WTC11 (cell line): ENCODE data around the gene ANTXR2. TPM values are rescaled to one million over a fixed set of nuclear protein-coding genes. Genes with fewer than 3 reads are reported as not detected.

ENCODE experiments used
- AFF4 ChIP-seq: sonication (generic); formaldehyde crosslinking; IDR thresholded peaks from 2 replicates; pipeline ENCODE4 v1.8.1; 2023; ENCODE audit warnings: mild to moderate bottlenecking, missing genetic modification reagents, borderline replicate concordance
- ARID4B ChIP-seq: sonication (generic); formaldehyde crosslinking; IDR thresholded peaks from 2 replicates; pipeline ENCODE4 v1.8.0; 2023; ENCODE audit warnings: missing genetic modification reagents, mild to moderate bottlenecking, borderline replicate concordance
- CDX4 ChIP-seq: fragments of 250-450 bp; sonication (Bioruptor Pico); IDR thresholded peaks from 2 replicates; pipeline ENCODE4 v1.9.0; 2021; ENCODE audit warnings: moderate library complexity, mild to moderate bottlenecking, inconsistent platforms, borderline replicate concordance
- CTCF ChIP-seq: fragments of 200-600 bp; IDR thresholded peaks from 2 replicates; pipeline ENCODE4 v1.8.0; 2022; ENCODE audit warnings: antibody characterized with exemption
- E2F4 ChIP-seq: sonication (generic); formaldehyde crosslinking; IDR thresholded peaks from 2 replicates; pipeline ENCODE4 v1.8.1; 2022; ENCODE audit warnings: low read depth, mild to moderate bottlenecking, moderate library complexity, missing genetic modification reagents, borderline replicate concordance
- E2F5 ChIP-seq: sonication (generic); formaldehyde crosslinking; IDR thresholded peaks from 2 replicates; pipeline ENCODE4 v1.8.1; 2022; ENCODE audit warnings: mild to moderate bottlenecking, moderate library complexity, missing genetic modification reagents
- ETV6 ChIP-seq: sonication (generic); formaldehyde crosslinking; IDR thresholded peaks from 2 replicates; pipeline ENCODE4 v1.8.1; 2022; ENCODE audit warnings: mild to moderate bottlenecking, missing genetic modification reagents
- FOXJ3 ChIP-seq: sonication (generic); formaldehyde crosslinking; IDR thresholded peaks from 2 replicates; pipeline ENCODE4 v1.9.0; 2021; ENCODE audit warnings: missing genetic modification reagents, mild to moderate bottlenecking, borderline replicate concordance
- FOXK1 ChIP-seq: sonication (generic); formaldehyde crosslinking; IDR thresholded peaks from 2 replicates; pipeline ENCODE4 v1.8.0; 2022; ENCODE audit warnings: mild to moderate bottlenecking, moderate library complexity, missing genetic modification reagents
- FOXP4 ChIP-seq: sonication (generic); formaldehyde crosslinking; IDR thresholded peaks from 2 replicates; pipeline ENCODE4 v1.8.0; 2022; ENCODE audit warnings: mild to moderate bottlenecking, missing genetic modification reagents
- NFATC4 ChIP-seq: fragments of 250-450 bp; sonication (Bioruptor Pico); IDR thresholded peaks from 2 replicates; pipeline ENCODE4 v1.9.0; 2021; ENCODE audit warnings: mild to moderate bottlenecking
- NR1H2 ChIP-seq: sonication (generic); formaldehyde crosslinking; IDR thresholded peaks from 2 replicates; pipeline ENCODE4 v1.9.0; 2021; ENCODE audit warnings: mild to moderate bottlenecking, moderate library complexity, missing genetic modification reagents
- NR2C2 ChIP-seq: sonication (generic); formaldehyde crosslinking; IDR thresholded peaks from 2 replicates; pipeline ENCODE4 v1.8.0; 2022; ENCODE audit warnings: mild to moderate bottlenecking, missing genetic modification reagents
- NR3C1 ChIP-seq: sonication (generic); formaldehyde crosslinking; conservative IDR thresholded peaks from 2 replicates; pipeline ENCODE4 v1.8.1; 2023; ENCODE audit warnings: low read depth, mild to moderate bottlenecking, missing genetic modification reagents
- OVOL2 ChIP-seq: fragments of 250-450 bp; sonication (Bioruptor Pico); IDR thresholded peaks from 2 replicates; pipeline ENCODE4 v1.9.0; 2021; ENCODE audit warnings: mild to moderate bottlenecking, borderline replicate concordance
- SP1 ChIP-seq: sonication (generic); formaldehyde crosslinking; conservative IDR thresholded peaks from 2 replicates; pipeline ENCODE4 v1.8.1; 2022; ENCODE audit warnings: missing genetic modification reagents
- ZBTB43 ChIP-seq: sonication (generic); formaldehyde crosslinking; IDR thresholded peaks from 2 replicates; pipeline ENCODE4 v1.8.1; 2023; ENCODE audit warnings: mild to moderate bottlenecking, missing genetic modification reagents
- ZNF219 ChIP-seq: sonication (generic); formaldehyde crosslinking; IDR thresholded peaks from 2 replicates; pipeline ENCODE4 v1.8.0; 2023; ENCODE audit warnings: missing genetic modification reagents, mild to moderate bottlenecking, borderline replicate concordance
- ZNF317 ChIP-seq: sonication (generic); formaldehyde crosslinking; IDR thresholded peaks from 2 replicates; pipeline ENCODE4 v1.8.1; 2023; ENCODE audit warnings: low read depth, mild to moderate bottlenecking, moderate library complexity, missing genetic modification reagents, borderline replicate concordance
- ZNF396 ChIP-seq: fragments of 250-450 bp; sonication (Bioruptor Pico); IDR thresholded peaks from 2 replicates; pipeline ENCODE4 v1.8.0; 2021; ENCODE audit warnings: mild to moderate bottlenecking, moderate library complexity, borderline replicate concordance
- ZNF416 ChIP-seq: fragments of 250-450 bp; sonication (Bioruptor Pico); IDR thresholded peaks from 2 replicates; pipeline ENCODE4 v1.9.0; 2021; ENCODE audit warnings: mild to moderate bottlenecking, inconsistent platforms
- total RNA-seq: library from RNA; stranded (reverse); gene quantifications from 3 replicates; pipeline ENCODE4 v1.2.3, GENCODE V29; 2021

The ANTXR2 gene
- total RNA-seq, 1 experiment from 2014 or later = 9.9 TPM

GRCh38 chr4:79964400-79965211, 108.4 kb downstream of the ANTXR2 start (continued):
- no peak for TF ChIP-seq CTCF
- TF ChIP-seq ZNF219 = no peak
- TF ChIP-seq FOXJ3 (CRISPR knock-in tag) = no peak
- no peak for TF ChIP-seq NFATC4 (CRISPR knock-in tag)
- no peak for TF ChIP-seq ZNF416 (CRISPR knock-in tag)
- TF ChIP-seq AFF4 (CRISPR knock-in tag) = no peak
- peak; percentile 60; the same call in 1 of the 2 replicates for TF ChIP-seq FOXK1 (CRISPR knock-in tag)
- no peak for TF ChIP-seq NR1H2 (CRISPR knock-in tag)
- TF ChIP-seq NR3C1 (CRISPR knock-in tag) = no peak
- TF ChIP-seq E2F5 (CRISPR knock-in tag) = 0 out of 2 replicates have a peak, but pooled peaks have one; percentile 58
- 0 out of 2 replicates have a peak, but pooled peaks have one; percentile 29 for TF ChIP-seq SP1
- TF ChIP-seq ZBTB43 (CRISPR knock-in tag) = peak; percentile 57; the same call in 1 of the 2 replicates
- TF ChIP-seq NR2C2 (CRISPR knock-in tag) = no peak
- TF ChIP-seq FOXP4 (CRISPR knock-in tag) = no peak
- peak; percentile 68; the same call in 1 of the 2 replicates for TF ChIP-seq E2F4 (CRISPR knock-in tag)
- no peak for TF ChIP-seq ZNF396 (CRISPR knock-in tag)
- no peak for TF ChIP-seq OVOL2 (CRISPR knock-in tag)
- TF ChIP-seq ETV6 (CRISPR knock-in tag) = 0 out of 2 replicates have a peak, but pooled peaks have one; percentile 17
- no peak for TF ChIP-seq CDX4 (CRISPR knock-in tag)
- peak; percentile 74; the same call in 1 of the 2 replicates for TF ChIP-seq ARID4B (CRISPR knock-in tag)
- TF ChIP-seq ZNF317 (CRISPR knock-in tag) = no peak
